NCI-H345 treated with DMSO at 0.1 percent for 48 hours (cell line): ENCODE results near the gene STUB1.

Experiments used
- DNase-seq: peaks from one replicate; lab custom pipeline; 2025; ENCODE audit not compliant: unreplicated experiment; lab: John Stamatoyannopoulos, UW

The STUB1 gene

DNA sequence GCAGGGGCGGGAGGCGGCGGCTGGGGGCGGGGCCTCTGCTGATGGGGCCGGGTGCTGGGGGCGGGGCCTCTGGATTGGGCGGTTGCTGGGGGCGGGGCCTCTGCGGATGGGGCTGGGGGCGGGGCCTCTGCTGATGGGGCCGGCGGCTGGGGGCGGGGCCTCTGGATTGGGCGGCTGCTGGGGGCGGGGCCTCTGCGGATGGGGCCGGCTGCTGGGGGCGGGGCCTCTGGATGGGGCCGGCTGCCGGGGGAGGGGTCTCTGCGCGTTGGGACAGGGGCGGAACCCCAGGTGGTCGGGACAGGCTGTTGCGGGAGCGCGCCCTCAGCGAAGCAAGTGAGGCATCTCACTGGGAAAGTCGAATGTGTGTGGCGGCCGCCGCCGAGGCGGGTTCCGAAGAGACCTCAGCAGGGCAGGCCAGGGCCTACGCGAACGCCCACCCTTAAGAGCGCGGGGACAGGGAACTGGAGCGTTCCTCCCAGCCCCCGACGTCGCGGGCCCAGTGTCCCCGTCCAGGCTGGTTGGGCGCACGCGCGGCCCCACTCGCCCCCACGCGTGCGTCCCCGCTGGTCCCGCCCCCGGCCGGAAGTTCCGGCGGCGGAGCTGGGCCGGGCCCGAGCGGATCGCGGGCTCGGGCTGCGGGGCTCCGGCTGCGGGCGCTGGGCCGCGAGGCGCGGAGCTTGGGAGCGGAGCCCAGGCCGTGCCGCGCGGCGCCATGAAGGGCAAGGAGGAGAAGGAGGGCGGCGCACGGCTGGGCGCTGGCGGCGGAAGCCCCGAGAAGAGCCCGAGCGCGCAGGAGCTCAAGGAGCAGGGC is at the start of gene STUB1:
Gene STUB1 (plus strand): TSS at position 597 of the 811 bp plus-strand sequence. CDS start 116 bp downstream, at position 713.
- peak; percentile 86 for DNase-seq

GRCh38 chr16:630815-631405 is 49.3 kb upstream of the STUB1 start, which contains the start of gene WFIKKN1:
WFIKKN1 (plus strand) TSS chr16:630985; CDS start chr16:631254, 269 bp downstream.
- DNase-seq = no peak

DNA sequence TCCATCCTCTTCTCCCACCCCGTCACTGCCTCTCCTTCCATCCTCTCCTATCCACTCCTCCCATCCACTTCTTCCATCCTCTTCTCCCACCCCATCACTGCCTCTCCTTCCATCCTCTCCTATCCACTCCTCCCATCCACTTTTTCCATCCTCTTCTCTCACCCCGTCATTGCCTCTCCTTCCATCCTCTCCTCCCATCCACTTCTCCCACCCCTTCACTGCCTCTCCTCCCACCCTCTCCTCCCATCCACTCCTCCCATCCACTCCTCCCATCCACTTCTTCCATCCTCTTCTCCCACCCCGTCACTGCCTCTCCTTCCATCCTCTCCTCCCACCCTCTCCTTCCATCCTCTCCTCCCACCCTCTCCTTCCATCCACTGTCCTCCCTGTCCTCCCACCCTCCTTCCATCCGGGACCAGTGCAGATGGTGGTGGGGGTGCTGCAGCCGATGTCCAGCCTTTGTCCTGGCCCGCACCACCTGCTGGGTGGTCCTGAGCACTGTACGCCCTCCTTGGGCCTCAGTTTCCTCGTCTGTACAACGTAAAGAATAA is 48.3 kb upstream of the STUB1 start:
- DNase-seq = no peak

DNA sequence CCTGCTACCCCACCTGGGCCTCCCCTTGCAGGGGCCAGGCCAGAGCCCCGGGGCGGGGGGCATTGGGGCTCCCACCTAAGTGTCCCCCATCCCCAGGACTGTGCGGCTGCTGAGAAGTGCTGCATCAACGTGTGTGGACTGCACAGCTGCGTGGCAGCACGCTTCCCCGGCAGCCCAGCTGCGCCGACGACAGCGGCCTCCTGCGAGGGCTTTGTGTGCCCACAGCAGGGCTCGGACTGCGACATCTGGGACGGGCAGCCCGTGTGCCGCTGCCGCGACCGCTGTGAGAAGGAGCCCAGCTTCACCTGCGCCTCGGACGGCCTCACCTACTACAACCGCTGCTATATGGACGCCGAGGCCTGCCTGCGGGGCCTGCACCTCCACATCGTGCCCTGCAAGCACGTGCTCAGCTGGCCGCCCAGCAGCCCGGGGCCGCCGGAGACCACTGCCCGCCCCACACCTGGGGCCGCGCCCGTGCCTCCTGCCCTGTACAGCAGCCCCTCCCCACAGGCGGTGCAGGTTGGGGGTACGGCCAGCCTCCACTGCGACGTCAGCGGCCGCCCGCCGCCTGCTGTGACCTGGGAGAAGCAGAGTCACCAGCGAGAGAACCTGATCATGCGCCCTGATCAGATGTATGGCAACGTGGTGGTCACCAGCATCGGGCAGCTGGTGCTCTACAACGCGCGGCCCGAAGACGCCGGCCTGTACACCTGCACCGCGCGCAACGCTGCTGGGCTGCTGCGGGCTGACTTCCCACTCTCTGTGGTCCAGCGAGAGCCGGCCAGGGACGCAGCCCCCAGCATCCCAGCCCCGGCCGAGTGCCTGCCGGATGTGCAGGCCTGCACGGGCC is 47.5 kb upstream of the STUB1 start:
- DNase-seq = no peak

GRCh38 chr16:633336-634050 is 46.7 kb upstream of the STUB1 start:
- no peak for DNase-seq

GRCh38 chr16:634051-634670 is 46.0 kb upstream of the STUB1 start:
- no peak for DNase-seq

DNA sequence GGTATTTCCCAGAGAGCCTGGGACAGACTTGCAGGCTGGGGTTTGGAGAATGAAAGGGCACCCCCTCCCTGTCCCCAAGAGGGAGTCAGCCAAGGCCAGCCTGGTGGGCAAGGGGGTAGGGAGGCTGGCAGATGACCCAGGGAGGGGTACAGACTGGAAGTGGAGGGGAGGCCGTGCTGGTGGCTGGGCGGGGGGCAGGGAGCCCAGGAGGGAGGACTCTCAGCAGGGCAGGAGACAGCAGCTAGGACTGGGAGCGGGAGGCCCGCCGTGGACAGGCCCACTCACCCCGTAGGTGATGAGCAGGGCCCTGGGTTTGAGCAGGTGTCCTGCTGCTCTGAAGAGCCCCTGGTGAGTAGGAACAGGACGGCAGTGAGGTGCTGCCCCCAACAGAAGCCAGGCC is 45.2 kb upstream of the STUB1 start:
- no peak for DNase-seq

GRCh38 chr16:635573-636205 is 44.5 kb upstream of the STUB1 start:
- DNase-seq = no peak

DNA sequence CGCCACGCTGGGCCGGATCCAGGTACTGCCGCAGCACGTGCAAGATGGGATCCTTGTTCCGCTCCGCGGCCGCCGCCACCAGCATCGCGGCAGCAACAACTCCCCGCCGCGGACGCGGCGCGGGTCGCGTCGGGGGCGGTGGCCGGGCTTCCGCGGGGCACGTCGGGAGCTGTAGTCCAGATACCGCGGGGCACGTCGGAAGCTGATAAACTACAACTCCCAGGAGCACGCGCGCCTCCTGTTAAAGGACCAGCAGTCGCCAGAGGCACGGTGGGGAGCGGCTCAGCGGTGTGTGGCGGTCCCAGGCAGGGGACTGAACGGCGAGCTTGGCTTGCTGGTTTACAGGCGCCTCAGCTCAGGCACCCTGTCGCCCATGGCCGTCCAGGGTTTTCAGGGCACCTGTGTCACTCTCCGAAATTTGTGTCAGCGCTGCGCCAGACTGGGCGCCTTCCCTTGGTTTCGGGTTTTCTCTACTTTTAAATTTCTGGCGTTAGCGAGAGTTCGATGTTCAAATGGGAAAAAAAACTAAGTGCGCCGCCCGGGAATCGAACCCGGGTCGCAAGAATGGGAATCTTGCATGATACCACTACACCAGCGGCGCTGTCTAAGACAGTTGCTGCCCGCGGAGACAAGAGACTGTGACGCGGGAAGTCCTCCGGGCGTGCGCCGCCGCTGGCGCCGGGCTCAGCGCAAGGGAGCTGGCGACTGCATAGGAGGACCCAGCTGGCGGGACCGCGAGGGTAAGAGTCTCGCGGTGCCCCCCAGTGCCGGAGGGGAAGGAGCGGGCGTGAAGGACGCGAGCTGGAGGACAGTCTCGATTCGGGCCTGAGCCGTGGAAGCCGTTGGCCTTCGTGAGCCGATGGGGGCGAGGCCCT is 43.8 kb upstream of the STUB1 start, which contains the start of gene METTL26:
Gene METTL26 (minus strand): TSS at position 100 of the 875 bp plus-strand sequence. CDS start 15 bp downstream, at position 85.
- DNase-seq = peak; percentile 79

- no peak for DNase-seq
Measured at GRCh38 chr16:637081-638018, 42.9 kb upstream of the STUB1 start.

GRCh38 chr16:638034-638543 is 42.1 kb upstream of the STUB1 start:
- DNase-seq = no peak

GRCh38 chr16:638836-639235 is 41.4 kb upstream of the STUB1 start:
- DNase-seq = no peak

DNA sequence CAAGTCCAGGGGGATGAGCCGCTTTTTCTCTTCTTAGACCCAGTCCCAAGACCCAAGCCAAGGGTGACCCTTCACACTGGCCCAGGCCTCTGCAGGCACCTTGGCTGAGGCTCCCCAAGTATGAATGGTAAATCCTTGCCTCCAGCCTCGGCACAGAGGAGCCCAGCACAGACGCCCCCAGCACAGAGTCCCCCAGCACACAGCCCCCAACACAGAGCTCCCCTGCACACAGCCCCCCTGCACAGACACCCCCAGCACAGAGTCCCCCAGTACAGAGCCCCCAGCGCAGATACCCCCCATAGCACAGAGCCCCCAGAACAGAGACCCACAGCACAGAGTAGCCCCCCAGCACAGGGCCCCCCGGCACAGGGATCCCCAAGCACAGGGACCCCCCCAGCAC is 39.6 kb upstream of the STUB1 start:
- no peak for DNase-seq

- peak; percentile 40 for DNase-seq
Measured at GRCh38 chr16:641326-642188, 38.7 kb upstream of the STUB1 start, which contains the start of gene MCRIP2. MCRIP2 (plus strand) TSS chr16:641828; CDS start chr16:641992, 164 bp downstream.

DNA sequence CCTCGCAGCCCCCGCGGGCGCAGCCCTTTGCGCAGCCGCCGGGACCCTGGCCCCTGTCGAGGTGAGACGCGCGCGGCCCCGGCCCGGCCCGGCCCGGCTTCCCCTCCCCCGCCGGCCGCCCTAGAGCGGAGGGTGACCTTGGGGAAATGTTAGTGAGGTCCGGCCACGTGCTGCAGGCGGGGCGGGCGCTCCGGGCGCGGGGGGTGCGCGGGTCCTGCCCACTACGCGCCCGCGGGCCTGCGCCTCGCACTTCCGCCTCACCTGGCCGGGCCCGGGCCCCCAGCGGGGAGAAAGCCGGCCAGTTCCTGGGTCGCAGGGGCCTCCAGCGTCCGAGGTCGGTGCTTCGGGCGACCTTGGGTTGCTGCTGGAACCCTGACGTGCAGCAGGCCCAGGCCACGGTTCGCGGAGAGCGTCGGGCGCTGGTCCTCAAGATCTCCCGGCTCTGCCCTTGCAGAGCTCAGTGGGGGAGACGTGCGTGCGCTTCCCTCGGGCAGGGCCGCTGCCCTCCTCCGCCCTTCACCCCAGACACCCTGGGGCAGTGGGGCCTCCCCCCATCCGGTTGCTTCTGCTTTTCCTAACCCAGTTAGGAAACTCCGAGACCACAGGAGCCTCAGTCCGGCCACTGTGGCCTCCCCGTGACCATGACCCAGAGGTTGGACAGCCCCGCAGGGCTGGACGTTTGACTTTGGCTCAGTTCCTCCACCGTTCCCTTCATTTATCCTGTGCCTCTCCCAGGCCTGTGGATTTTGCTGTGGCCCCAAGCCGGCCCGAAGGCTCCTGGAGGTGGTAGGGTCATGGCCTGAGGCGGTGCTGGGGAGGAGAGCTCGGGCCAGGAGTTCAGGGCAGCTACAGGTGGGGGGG is 37.8 kb upstream of the STUB1 start:
- no peak for DNase-seq
